ENCODE data around the gene KMT5C. TPM values are rescaled to one million over a fixed set of nuclear protein-coding genes. Genes with fewer than 3 reads are reported as not detected.

The KMT5C gene
- total and polyA plus RNA-seq, 2 experiments from 2014 or later: 14.2 to 34.3 TPM

DNA sequence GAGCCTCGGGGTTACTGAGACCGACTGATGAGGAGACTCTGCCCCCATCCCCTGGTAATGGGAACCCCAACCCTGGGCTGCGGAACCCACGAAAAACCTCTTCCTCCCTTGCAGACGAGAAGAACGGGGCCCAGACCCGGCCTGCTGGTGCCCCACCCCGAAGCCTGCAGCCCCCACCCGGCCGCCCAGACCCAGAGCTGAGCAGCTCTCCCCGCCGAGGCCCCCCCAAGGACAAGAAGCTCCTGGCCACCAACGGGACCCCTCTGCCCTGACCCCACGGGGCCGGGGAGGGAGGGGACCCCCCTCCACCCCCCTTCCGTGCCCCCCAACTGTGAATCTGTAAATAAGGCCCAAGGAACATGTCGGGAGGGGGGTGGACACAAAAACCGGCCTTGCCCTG, 27.9 kb upstream of the KMT5C start:
- H3K4me3 Mint-ChIP-seq: no peak overlapping the region
- H3K36me3 ChIP-seq (ENCODE audit: insufficient read depth): peaks cover 4% of the 10 kb centered on the region
- H3K4me3 ChIP-seq: no peak overlapping the region
- no peak overlapping the region for H3K4me2 ChIP-seq
- H4K20me1 ChIP-seq (replicated peaks; ENCODE audit: insufficient read depth): no peaks in the 10 kb centered on the region; the same call in 1 of the 2 replicates
- H3K9me3 Mint-ChIP-seq: no peaks in the 10 kb centered on the region; the same call in 2 of the 3 replicates
- peaks cover 5% of the 10 kb centered on the region; the same call in 1 of the 2 replicates for H3K4me1 ChIP-seq (ENCODE audit: insufficient read depth)
- no peak overlapping the region for H3K27ac Mint-ChIP-seq
- peaks cover 22% of the 10 kb centered on the region for H3K36me3 Mint-ChIP-seq (ENCODE audit: low read depth)
- DNase-seq (ENCODE audit: low spot score): no peak
- H3F3A ChIP-seq (replicated peaks; ENCODE audit: low read depth): no peaks in the 10 kb centered on the region; the same call in 1 of the 2 replicates
- no peak overlapping the region for H2AFZ ChIP-seq
- peaks cover 6% of the 10 kb centered on the region for H3K4me1 Mint-ChIP-seq
- no peaks in the 10 kb centered on the region for H3K27me3 ChIP-seq (ENCODE audit: insufficient read depth)
- no peaks in the 10 kb centered on the region for H3K9me2 ChIP-seq (ENCODE audit: insufficient read depth)
- no peak for ATAC-seq
- H3K27me3 Mint-ChIP-seq (ENCODE audit: insufficient read depth, low read depth, poor library complexity): peaks cover 9% of the 10 kb centered on the region
- H3K79me2 ChIP-seq (replicated peaks; ENCODE audit: insufficient read depth): no peaks in the 10 kb centered on the region
- TF ChIP-seq ZNF114 (CRISPR knock-in tag; IDR thresholded peaks at IDR 0.05) (no peak), NANOG (IDR thresholded peaks at IDR 0.05; ENCODE audit: borderline replicate concordance) (no peak), EZH2phosphoT487 (IDR thresholded peaks at IDR 0.05; ENCODE audit: unreplicated experiment) (no peak), JUNB (IDR thresholded peaks at IDR 0.05; ENCODE audit: unreplicated experiment) (no peak), EZH2 (IDR thresholded peaks at IDR 0.05; ENCODE audit: low read depth, unreplicated experiment) (no peak), STAT1 (IDR thresholded peaks at IDR 0.05; ENCODE audit: unreplicated experiment) (no peak), POLR2AphosphoS5 (IDR thresholded peaks at IDR 0.05; ENCODE audit: low read depth) (no peak)
- TF ChIP-seq, protein P1, sequence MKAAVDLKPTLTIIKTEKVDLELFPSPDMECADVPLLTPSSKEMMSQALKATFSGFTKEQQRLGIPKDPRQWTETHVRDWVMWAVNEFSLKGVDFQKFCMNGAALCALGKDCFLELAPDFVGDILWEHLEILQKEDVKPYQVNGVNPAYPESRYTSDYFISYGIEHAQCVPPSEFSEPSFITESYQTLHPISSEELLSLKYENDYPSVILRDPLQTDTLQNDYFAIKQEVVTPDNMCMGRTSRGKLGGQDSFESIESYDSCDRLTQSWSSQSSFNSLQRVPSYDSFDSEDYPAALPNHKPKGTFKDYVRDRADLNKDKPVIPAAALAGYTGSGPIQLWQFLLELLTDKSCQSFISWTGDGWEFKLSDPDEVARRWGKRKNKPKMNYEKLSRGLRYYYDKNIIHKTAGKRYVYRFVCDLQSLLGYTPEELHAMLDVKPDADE (IDR thresholded peaks at IDR 0.05): no peak
- H3K27ac ChIP-seq (ENCODE audit: low read depth): no peak overlapping the region

GRCh38 chr19:55312621-55313512, 26.8 kb upstream of the KMT5C start:
- H3K4me2 ChIP-seq: no peak overlapping the region
- peak; percentile 29 for ATAC-seq
- TF ChIP-seq EZH2 (IDR thresholded peaks at IDR 0.05; ENCODE audit: low read depth, unreplicated experiment): no peak
- TF ChIP-seq, protein P2, sequence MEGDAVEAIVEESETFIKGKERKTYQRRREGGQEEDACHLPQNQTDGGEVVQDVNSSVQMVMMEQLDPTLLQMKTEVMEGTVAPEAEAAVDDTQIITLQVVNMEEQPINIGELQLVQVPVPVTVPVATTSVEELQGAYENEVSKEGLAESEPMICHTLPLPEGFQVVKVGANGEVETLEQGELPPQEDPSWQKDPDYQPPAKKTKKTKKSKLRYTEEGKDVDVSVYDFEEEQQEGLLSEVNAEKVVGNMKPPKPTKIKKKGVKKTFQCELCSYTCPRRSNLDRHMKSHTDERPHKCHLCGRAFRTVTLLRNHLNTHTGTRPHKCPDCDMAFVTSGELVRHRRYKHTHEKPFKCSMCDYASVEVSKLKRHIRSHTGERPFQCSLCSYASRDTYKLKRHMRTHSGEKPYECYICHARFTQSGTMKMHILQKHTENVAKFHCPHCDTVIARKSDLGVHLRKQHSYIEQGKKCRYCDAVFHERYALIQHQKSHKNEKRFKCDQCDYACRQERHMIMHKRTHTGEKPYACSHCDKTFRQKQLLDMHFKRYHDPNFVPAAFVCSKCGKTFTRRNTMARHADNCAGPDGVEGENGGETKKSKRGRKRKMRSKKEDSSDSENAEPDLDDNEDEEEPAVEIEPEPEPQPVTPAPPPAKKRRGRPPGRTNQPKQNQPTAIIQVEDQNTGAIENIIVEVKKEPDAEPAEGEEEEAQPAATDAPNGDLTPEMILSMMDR (conservative IDR thresholded peaks at IDR 0.05; ENCODE audit: low read depth in 2 of 2): no peak
- no peak for TF ChIP-seq EZH2phosphoT487 (IDR thresholded peaks at IDR 0.05; ENCODE audit: unreplicated experiment)
- no peak for TF ChIP-seq REST (IDR thresholded peaks at IDR 0.05; ENCODE audit: unreplicated experiment)
- TF ChIP-seq ZNF114 (CRISPR knock-in tag; IDR thresholded peaks at IDR 0.05): no peak
- TF ChIP-seq ZNF331 (CRISPR knock-in tag; IDR thresholded peaks at IDR 0.05; ENCODE audit: low read depth): no peak
- no peak for TF ChIP-seq CREB1 (CRISPR knock-in tag; IDR thresholded peaks at IDR 0.05; ENCODE audit: low read depth)
- no peak for TF ChIP-seq NANOG (IDR thresholded peaks at IDR 0.05; ENCODE audit: borderline replicate concordance)

More at GRCh38 chr19:55312621-55313512, 26.8 kb upstream of the KMT5C start:
- Mint-ChIP-seq H3K36me3 (ENCODE audit: low read depth) (peaks cover 16% of the 10 kb centered on the region), H3K27me3 (ENCODE audit: insufficient read depth, low read depth, poor library complexity) (peaks cover 9% of the 10 kb centered on the region), H3K9me3 (no peaks in the 10 kb centered on the region), H3K27ac (no peak overlapping the region), H3K4me3 (no peak overlapping the region; the same call in 2 of the 3 replicates), H3K4me1 (peaks cover 6% of the 10 kb centered on the region)
- H3K4me3 ChIP-seq: no peak overlapping the region
- peaks cover 3% of the 10 kb centered on the region; the same call in 1 of the 2 replicates for H3K36me3 ChIP-seq (ENCODE audit: insufficient read depth)
- H4K20me1 ChIP-seq (replicated peaks; ENCODE audit: insufficient read depth): no peaks in the 10 kb centered on the region; the same call in 1 of the 2 replicates
- H2AFZ ChIP-seq: no peak overlapping the region
- peaks cover 5% of the 10 kb centered on the region; the same call in 1 of the 2 replicates for H3K4me1 ChIP-seq (ENCODE audit: insufficient read depth)
- DNase-seq (ENCODE audit: low spot score): peak; percentile 44
- H3K79me2 ChIP-seq (replicated peaks; ENCODE audit: insufficient read depth): no peaks in the 10 kb centered on the region
- no peak overlapping the region for H3K27ac ChIP-seq (ENCODE audit: low read depth)
- no peaks in the 10 kb centered on the region; the same call in 1 of the 2 replicates for H3F3A ChIP-seq (replicated peaks; ENCODE audit: low read depth)
- H3K9me2 ChIP-seq (ENCODE audit: insufficient read depth): no peaks in the 10 kb centered on the region
- no peaks in the 10 kb centered on the region for H3K27me3 ChIP-seq (ENCODE audit: insufficient read depth)

All from GM23338 (cell line).